Activated T-cell treated with anti-CD3 and anti-CD28 coated beads for 48 hours (primary cell): ENCODE measurements around the gene MAGEA9B.
"Not testable (repeated sequence)": the region's sequence is repeated elsewhere in the genome, so short reads cannot be mapped to it uniquely, and the experiment has no call there.

ENCODE experiments used
- DNase-seq: peaks from one replicate; pipeline ENCODE4 v3.0.0-alpha.2; 2020; ENCODE audit warnings: low read depth

MAGEA9B gene

GRCh38 chrX:149571770-149572169, 15.5 kb downstream of the MAGEA9B start:
- DNase-seq = no peak

DNA sequence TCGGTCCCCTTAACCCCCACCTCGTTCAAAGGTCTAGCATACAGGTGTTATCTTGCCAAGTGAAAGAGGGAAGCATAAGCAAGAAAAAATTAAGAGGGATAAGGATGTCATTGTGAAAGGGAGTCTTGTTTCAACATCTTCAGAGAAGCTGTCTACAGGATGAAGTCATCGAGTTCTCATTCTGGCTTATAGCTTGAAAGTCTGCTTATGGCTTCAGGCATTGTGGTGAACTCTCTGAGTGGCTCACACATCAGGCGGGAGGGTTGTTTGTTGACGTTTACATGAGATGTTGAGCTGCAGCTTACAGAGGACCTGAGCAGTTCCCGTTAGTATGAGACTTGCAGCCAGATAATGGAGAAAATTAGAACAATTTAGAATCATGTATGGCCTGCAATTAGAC, 16.6 kb downstream of the MAGEA9B start:
- no peak for DNase-seq

DNA sequence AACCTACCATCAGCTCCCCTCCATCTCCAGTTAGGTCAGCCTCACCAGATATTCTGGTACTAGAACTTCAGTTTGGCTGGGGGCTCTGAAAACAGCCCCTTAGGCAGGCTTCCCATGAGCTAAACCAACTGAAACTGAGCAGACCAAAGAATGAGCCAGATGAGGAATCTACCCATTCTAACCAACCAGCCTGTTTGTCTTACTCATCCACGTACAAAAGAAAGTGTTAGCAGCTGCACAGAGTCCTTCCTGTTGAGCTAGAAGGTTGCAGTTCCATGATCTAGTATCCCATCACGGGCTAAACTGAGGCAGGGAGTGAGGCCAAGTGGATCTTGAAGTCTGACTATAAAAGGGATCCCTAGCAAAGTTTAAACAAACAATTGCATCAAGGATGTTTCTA, 17.5 kb downstream of the MAGEA9B start:
- DNase-seq = no peak

DNA sequence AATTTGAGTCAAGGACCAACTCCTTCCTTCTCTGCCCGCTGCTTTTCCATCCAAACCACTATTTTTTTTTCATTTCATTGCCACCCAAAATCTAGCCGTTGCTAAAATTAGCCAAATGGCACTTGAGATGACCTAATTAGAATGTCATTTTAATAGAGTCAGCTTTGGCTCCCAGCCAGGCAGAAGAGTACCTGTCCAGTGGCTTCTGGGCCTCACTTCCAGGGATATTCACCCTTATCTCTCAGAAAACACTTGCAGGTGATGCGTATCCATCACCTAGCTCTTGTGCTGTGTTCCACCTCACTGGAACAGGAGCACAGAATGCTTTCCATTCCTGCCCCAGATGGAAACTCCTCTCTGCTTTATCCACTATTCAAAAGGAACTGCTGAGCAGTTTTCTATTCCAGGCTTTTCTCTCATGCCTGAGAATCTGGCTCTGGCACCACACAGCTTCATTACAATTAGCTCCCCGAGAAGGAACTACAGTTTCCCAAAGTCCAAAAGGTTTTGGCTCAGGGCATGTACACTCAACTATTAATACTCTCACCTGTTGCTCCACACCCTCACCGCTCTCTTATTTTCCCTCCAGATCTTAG, 18.5 kb downstream of the MAGEA9B start:
- DNase-seq = no peak

DNA sequence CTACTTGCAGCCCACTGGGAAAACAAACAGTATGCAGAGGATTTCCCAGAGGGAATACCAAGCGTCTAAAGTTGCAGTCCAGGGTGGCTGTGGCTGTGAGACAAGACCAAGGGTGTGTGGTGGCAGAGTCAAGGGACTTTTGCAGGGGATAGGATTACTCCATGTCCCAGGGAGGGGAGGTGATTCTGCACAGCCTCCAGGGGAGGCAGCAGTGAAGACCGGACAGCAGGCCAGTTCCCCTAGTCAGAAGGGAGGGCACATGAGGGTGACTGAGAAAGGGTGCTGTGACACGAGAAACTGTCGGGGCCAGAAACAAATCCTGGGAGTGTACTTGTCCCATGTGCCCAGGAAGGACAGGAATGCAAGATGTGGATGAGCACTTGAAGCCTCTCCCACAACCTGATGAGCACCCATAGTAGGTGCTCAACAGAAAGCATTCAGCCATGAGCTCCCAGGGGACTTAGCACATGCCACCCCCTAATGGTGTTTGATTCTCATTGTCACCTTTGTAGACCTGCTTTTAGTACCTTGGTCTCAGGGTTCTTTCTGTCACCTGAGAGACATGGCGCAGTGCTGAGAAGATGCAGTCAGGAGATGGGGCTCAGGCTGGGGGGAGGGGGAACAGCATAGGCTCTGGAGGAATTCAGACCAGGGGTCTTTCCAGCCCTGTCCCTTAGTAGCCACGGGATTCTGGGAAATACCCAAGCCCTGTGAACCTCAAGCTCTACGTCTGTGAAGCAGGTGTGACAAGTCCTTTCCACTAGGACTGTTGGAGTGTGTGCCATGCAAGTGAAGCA, 19.4 kb downstream of the MAGEA9B start:
- DNase-seq = no peak

- no peak for DNase-seq
These were observed 23.9 kb downstream of the MAGEA9B start for GRCh38 chrX:149563359-149563758.

DNA sequence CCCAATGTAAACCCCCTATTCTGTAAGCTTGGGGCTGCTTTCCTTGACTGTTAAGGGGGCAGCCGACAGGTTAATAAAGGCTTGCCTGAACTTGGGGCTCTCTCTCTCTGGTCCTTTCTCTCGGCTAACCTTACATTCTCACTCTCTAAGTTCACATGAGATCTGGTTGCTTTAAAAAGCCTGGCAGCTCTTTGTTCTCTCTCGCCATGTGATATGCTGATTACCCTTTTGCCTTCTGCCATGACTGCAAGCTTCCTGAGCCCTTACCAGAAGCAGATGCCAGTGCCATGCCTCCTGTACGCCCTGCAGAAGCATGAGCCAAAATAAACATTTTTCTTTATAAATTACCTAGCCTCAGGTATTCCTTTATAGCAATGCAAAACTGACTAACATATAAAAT, 32.0 kb downstream of the MAGEA9B start:
- not testable (repeated sequence) for DNase-seq

DNA sequence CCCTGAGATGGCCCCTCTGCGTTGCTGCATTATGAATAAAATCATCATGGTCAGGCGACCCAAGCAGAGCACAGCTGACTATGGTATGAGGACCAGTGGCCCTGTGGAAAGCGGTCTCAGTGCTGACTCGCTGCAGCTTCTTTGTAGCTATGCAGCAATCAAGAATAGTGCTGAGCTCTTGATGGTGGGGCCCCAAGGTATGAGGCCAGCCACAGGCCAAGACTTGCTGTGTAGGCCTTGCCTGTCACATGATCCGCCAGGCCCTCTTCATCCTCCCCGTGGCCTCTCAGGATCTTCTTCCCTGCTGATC, 35.4 kb downstream of the MAGEA9B start:
- DNase-seq = not testable (repeated sequence)

- DNase-seq = not testable (repeated sequence)
These were observed 35.9 kb downstream of the MAGEA9B start for GRCh38 chrX:149551245-149551938.

DNA sequence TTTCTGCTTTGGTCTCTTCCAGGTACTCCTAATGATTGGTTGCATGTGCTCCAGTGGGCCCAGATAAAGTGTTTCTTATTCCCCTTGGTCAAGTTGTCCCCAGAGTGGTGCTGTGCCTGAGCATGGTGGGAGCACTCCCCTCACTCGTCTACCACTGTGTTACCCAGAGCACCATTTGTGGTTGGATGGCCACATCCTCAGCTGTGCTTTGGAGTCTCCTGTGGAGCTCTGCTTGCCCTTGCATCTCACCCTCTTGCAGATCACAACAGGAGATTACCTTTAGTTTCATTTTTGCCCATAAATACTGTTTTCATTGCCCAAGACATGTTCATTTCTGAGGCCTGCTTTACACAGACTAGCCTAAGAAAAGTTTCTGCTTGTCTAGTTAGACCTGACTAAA, 36.8 kb downstream of the MAGEA9B start:
- DNase-seq = not testable (repeated sequence)

DNA sequence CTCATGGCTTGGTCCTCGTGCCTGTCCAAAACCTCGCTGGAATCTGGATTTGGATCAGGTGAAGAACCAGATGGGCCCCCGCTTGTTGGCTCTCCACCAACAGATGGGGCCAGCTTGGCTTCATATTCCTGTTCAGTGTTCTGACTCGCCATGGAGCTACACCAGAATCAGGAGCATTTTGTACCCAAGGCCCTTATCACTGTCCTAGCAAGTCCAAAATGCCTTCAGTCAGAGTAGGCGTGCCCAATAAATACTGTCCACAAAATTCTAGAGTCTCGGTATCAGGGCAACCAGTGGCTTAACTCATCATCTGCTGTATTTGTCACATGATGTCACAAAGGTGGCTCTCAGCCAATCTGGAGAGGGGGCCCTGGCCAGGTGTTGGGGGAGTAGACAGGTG, 37.6 kb downstream of the MAGEA9B start, which contains the start of gene HSFX3:
HSFX3 (minus strand) TSS at position 224 of the 400 bp plus-strand sequence; CDS start at position 152, 72 bp downstream.
- DNase-seq = not testable (repeated sequence)

- not testable (repeated sequence) for DNase-seq
These were observed 39.5 kb downstream of the MAGEA9B start for GRCh38 chrX:149547782-149548181.

GRCh38 chrX:149546962-149547361, 40.3 kb downstream of the MAGEA9B start:
- DNase-seq = not testable (repeated sequence)

GRCh38 chrX:149545545-149546543, 41.4 kb downstream of the MAGEA9B start:
- not testable (repeated sequence) for DNase-seq

DNA sequence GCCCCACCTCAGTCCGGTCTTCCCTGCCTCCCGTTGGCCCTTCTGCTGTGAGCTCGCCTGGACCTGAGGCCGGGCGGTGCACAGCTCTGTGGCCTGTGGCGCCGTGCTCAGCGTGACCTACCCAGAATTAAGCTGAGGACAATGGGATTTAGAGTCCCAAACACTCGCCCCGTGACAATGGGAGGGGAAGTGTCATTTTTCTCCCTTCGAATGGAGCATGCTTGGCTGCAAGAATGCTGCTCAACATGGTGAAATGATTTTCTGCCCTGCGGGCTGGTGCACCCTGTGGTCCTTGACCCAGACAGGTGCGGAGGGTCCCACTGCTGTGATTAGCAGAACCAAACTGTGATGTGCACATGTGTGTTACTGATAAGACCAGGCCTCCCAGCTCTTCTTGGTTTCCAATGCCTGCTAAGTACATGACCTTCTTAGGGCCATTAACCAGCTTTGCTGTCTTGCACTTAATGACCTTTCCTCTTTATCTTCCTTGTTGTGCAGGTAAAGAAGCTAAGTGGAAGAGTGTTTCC, 45.7 kb downstream of the MAGEA9B start:
- DNase-seq = no peak

GRCh38 chrX:149540621-149541520, 46.4 kb downstream of the MAGEA9B start, which contains the start of gene EOLA1:
Gene EOLA1 (plus strand): TSS chrX:149541012. CDS start chrX:149545631, 4,619 bp downstream.
- peak; percentile 78 for DNase-seq

- peak; percentile 77 for DNase-seq
These were observed 47.1 kb downstream of the MAGEA9B start for GRCh38 chrX:149540131-149540620.

- peak; percentile 70 for DNase-seq
These were observed 47.8 kb downstream of the MAGEA9B start for GRCh38 chrX:149539283-149540130.

GRCh38 chrX:149537474-149537873, 49.8 kb downstream of the MAGEA9B start:
- DNase-seq = not testable (repeated sequence)
